Measurements from ENCODE around the gene PLCG2.
"Not testable (repeated sequence)": the region's sequence is repeated elsewhere in the genome, so short reads cannot be mapped to it uniquely, and the experiment has no call there.

PLCG2 gene

DNA sequence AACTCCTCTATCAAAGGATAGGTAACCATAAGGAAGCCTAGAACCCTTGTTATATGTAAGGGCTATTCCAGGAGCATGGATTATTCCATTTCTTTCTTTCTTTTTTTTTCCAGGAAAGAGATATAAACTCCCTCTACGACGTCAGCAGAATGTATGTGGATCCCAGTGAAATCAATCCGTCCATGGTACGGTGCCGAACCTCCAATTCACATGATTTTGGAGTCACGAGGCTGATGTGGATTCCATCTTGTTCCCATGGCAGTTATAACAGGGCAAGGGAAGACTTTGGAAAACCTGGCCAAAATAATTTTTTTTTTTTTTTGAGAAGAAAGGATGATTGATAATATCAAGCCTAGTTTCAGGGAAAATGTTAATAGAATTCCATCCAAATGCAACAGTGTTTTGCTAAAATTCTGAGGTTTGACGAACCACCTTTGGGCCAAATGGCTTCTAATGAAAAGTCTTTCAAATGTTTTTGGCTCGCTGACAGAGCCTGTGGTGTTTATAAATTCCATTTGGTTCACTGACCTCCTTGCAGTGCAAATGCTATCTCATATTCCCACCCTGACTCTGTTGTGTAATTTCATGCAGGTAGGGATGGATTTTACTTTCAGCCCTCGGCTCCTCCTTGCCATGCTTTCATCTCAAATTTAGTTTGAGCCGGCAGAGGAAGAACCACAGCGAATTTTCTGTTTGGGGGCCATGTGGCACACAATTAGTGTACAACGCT lies 142.2 kb downstream of the PLCG2 start:
- no peak for DNase-seq

DNA sequence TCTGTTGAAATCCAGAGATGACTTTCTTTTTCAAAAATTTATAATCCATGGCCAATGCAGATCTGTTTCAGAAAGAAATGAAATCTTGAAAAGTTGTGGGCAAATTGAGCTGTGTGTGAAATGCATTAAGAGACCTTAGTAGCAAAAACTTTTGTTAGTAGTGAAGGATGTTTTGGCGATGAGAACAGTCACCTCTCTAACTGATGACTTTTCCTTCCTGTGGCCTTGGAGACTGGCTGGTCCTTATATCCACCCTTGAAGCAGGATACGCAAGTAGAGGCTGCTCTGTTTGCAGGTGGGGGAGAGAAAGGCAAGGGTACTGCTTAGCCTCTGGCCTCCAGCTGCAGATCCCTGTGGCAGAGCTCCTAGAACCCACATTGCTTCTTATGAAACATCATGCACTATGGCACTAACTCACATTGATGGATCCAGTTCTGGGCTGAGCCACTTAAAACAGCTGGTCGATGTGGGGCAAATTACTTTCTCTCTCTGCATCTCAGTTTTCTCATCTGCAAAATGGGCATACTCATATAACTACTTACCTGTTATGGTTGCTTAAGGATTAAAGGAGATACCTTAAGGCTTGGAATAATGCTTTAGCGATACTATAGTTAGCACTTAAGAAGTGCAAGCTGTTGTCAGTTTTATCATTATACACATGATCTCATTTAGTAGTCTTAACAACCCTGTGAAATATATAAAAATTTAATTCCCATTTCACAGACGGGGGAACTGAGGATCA lies 142.9 kb downstream of the PLCG2 start:
- no peak for DNase-seq

DNA sequence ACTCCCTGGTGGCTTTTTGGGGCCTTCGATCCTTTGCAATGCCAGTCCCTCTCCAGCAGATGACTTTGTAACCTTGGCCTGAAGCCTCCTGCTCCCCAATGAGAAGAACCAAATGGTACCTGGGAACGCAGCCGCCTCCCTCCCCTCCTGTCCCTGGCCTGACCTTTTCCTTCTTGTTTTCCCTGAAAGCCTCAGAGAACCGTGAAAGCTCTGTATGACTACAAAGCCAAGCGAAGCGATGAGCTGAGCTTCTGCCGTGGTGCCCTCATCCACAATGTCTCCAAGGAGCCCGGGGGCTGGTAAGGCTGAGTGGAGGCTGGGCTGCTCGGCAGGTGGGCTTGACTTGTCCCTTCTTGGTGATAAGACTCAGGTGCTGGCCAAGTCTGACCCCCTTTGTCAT lies 144.2 kb downstream of the PLCG2 start:
- no peak for DNase-seq

DNA sequence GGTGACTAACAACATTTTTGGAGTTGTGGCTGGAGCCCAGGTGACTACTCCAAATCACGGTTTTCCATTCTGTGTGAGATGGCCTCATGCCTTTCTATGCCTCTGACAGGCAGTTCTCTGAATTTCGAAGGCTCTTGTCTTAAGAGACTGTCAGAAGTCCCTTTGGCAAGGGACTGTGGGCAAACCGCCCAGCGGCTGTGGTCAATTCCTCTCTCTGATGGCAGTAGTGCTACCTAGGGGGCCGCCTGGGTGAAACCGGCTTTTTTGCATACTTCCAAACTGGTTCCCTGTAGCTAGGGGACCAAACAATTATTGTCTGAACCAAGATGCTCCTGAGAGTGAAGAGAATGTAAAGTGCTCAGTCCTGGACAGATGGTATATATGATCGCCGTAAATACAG lies 145.9 kb downstream of the PLCG2 start:
- DNase-seq = no peak

DNA sequence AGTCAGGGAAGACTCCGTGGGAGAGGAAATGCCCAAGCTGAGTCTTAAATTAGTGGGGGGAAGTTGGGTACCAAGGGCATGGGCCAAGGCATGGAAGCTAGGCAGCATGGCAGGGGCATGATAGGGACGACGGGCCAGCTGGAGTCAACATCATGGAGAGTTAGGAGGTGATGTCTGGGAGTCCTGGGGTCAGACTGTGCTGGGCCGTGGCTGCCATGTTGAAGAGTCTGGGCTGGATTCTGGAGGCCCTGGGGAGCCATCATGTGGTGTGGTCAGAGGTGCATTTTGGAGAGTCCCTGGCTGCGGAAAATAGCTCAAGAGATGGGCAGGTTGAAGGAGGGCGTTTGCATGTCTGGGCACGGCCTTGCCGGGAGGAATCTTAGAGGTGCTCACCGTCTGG lies 146.9 kb downstream of the PLCG2 start:
- no peak for DNase-seq

DNA sequence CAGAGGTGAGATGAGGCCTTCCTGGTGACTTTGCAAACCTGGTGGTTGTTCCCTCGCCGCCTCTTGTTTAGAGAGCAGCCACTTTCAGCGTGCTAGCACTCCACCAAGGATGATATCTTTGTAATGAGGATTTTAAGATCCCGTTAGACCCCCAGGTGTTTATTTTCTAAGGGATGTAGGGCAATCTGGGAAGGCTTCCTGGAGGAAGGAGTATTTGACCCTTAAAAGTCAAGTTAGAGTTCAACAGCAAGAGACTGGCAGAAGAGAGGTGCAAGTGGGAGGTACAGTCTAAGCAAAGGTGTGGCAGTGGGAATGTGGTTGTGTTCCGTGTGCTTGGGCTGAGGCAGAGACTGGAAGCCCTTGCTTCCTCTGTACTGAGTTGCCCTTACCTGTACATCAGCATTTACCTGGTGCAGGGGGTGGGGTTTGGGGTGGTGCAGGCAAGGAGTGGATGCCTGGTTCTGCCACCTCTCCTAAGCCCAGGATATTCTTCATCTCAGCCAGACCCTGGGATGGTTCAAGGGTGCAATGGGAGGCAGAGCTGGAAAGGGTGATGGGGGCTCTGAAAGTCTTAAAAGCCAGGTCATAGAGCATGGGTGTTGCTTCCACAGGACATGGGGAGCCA lies 148.6 kb downstream of the PLCG2 start:
- DNase-seq = no peak

DNA sequence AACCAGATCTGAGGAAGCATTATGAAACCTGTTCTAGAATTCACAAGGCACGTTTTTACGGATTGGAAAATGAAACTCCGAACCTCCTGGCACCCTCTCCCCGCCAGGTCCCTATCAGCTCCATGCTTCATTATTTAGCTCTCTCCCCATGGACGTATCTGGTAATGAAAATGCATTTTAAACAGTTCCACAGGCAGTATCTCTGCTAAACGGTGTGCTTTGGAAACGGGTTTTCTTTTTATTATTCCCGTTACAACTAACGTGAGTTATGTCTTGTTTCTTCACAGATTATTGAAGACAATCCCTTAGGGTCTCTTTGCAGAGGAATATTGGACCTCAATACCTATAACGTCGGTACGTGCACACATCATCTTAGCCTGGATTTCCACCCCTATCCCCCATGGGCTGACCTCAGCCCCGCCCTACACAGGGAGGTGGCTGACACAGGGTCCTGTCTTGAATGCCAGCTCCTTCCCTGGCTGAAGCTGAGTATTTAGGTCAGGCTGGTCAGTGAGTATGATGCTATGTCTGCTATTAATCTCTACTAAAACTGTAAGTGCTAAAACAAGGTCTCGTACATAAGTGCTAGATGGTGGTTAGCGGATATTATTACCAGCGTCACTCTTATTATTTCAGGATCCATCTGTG lies 149.3 kb downstream of the PLCG2 start:
- DNase-seq = no peak

DNA sequence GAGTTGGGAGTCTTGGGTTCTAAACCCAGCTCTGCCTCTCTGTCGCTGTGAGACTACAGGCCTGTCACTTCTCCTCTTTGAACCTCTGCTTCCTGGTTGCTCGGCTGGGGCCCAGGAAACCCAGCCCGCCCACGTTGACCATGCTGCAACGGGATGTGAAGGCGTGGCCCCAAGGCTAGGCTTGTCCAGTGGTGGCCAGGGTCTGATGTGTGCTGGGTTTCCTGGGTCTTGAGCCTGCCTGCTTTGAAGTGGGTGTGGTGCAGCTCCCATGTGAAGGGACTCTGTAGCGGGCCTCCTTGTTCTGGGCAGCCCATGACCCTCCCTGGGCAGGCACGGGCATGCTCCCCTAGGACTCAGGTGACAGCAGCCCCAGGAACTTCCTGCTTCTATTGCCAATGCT lies 149.9 kb downstream of the PLCG2 start:
- DNase-seq = no peak

DNA sequence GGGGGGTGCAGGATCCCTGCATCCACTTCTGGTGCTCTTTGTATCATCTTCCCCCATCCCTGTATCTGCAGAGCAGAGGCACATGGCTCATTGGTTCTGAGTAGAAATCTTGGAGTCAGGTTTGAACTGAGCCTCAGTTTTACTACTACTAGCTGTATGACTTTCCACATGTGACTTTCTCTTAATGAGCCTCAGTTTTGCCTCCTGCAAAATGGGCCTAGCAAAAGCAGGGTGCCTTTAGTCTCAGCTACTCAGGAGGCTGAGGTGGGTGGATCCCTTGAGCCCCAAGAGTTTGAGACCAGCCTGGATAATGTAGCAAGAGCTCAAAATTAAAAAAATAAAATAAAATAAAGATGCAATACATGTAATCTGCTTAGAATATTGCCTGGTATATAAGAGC lies 150.8 kb downstream of the PLCG2 start:
- no peak for DNase-seq

DNA sequence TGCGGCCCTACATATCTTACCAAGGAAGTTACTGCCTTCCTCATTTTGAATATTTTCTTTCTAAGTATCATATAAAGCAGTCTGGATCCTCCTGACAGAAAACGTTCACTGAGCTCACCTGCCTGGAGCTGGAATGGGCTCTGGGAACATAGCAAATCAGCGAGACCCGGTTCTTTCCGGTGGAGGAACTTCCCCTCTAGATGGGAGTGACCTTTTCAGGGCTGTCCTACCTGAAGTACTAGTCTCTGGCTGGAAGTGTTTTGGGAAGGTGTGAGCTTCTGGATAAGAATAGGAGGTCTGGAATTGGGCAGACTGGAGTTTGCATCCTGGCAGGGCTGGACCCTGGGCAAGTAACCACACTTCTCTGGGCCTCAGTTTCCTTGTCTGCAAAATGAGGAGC lies 152.8 kb downstream of the PLCG2 start:
- DNase-seq = no peak

DNA sequence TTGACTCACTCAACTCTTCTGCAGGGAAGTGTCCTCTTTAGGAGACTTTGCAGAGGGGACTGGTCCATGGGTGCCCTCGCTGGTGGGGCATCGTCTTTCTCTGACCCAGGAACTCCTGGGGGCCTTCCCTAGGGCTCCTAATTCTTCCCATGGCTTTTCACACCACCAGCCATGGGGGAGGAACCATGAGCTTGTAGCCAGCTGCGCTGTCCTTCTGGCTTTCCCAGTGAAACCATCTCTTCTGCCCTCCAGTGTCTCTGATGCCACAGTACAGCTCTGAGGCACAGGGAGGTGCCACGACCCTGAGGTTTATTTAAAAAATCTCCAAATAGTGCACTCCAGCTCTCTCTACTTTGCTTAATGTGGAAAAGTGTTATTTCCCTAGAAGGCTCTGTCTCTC lies 153.6 kb downstream of the PLCG2 start:
- DNase-seq = no peak

DNA sequence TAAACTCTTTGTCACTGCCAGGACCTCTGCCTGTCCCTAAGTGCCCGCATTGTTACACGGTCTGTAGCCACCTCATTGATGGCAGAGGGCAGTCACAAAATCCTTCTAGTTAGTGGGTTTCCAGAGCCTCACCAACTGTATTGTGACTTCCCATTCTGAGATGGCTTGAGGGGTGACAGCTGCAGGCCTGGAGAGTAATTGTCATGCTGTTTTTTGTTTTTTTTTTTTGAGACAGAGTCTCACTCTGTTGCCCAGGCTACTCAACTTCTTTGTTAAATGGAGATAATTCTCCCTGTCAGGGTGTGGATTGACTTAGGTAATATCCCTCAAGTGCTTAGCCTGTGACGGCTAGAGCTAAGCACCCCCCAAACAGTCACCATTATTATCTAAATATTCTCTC lies 154.3 kb downstream of the PLCG2 start:
- DNase-seq = no peak

DNA sequence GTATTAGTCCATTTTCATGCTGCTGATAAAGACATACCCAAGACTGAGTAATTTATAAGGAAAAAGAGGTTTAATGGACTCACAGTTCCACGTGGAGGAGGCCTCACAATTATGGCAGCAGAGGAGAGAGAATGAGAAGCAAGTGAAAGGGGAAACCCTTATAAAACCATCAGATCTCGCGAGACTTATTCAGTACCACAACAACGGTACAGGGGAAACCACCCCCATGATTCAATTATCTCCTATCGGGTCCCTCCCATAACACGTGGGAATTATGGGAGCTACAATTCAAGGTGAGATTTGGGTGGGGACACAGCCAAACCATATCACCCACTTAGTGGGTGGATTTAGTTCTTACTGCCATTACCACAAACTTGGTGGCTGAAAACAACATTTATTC lies 155.6 kb downstream of the PLCG2 start:
- not testable (repeated sequence) for DNase-seq

DNA sequence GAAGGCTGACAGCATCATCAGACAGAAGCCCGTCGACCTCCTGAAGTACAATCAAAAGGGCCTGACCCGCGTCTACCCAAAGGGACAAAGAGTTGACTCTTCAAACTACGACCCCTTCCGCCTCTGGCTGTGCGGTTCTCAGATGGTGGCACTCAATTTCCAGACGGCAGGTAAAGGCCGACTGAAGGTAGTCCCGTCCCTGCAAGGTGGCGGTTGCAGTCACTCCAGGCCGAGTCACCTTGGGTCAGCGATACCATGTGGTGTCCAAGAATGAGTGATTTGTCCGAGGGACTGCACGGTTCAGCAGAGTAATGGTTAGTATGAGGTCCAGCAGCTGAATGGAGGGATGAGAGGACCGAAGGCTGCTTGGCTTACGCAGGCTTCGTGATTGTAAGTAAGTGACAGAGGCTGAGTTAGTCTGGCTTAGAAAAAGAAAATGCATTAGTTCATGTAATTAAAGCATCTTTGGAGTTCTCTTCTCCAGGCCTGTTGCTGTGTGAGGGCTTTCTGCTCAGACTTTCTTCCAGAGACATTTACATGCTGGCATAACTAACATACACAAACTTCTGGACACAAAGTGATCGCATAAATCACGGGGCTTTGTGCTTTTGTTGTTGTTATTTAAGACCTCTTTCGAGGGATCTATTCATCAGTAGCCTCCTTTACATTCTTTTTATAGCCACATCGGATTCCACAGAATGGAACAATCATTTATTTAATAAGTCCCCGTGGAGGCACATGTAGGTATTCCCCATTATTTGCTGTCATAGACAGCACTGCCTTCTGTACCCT lies 157.3 kb downstream of the PLCG2 start:
- DNase-seq = no peak

DNA sequence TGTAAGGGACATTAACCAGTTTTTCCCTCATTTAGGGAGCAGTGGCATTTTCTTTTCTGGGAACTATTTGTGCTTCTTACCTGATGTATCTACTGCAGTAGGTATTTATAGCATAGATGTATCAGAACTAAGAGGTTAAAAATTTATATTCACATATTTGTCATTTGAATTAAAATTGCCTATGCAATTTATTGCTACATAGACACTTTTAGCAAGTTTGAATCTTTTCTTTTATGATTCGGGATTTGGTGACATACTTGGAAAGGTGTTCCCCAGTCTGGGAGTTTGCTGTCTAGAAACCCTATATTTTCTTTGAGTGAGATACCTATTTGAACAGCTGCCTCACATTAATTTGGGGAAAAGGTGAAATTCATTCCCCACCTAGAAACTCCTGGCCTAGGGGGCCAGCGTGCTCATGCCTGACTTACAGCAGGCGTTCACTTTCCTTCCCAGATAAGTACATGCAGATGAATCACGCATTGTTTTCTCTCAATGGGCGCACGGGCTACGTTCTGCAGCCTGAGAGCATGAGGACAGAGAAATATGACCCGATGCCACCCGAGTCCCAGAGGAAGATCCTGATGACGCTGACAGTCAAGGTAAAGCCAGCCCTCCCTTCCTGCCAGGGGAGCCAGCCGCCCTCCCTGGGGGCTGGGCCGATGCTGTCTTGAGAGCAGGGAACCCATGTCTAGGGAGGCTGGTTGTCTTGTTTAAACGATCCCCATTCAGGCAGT lies 158.4 kb downstream of the PLCG2 start:
- DNase-seq = peak; percentile 4

DNA sequence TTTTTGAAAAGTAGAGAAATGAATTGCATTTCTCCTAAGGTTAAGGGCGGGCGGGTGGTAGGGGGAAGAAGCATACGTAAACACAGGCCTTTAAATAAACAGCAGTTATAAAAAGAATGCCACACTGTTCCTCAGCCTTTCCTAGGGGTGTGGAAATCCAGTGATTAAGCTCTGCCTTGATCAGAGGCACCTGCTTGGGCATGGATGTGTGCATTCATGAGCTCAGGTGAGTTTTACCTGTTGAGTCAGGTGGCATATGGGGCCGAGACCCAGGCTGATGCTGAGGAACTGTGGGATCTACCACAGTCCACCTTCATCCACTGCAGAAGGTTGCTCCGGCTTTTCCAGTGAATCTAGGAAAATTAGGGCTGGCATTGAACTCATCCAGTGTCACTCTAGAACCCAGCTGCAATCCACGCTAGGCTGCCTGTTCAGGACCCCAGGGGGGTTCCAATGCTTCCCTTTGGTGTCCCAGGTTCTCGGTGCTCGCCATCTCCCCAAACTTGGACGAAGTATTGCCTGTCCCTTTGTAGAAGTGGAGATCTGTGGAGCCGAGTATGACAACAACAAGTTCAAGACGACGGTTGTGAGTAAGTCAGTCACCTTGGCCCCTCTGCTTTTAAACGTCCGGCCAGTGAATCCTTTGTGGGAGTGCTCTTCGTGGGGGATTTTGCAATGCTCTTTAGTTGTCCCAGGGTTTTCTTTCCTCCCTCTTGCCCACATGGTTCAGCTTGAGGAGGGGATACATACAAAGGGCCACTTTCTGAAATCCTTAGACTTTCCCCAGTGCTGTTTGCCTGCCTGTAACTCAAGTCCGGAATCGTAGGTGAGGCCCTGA lies 159.5 kb downstream of the PLCG2 start:
- no peak for DNase-seq

DNA sequence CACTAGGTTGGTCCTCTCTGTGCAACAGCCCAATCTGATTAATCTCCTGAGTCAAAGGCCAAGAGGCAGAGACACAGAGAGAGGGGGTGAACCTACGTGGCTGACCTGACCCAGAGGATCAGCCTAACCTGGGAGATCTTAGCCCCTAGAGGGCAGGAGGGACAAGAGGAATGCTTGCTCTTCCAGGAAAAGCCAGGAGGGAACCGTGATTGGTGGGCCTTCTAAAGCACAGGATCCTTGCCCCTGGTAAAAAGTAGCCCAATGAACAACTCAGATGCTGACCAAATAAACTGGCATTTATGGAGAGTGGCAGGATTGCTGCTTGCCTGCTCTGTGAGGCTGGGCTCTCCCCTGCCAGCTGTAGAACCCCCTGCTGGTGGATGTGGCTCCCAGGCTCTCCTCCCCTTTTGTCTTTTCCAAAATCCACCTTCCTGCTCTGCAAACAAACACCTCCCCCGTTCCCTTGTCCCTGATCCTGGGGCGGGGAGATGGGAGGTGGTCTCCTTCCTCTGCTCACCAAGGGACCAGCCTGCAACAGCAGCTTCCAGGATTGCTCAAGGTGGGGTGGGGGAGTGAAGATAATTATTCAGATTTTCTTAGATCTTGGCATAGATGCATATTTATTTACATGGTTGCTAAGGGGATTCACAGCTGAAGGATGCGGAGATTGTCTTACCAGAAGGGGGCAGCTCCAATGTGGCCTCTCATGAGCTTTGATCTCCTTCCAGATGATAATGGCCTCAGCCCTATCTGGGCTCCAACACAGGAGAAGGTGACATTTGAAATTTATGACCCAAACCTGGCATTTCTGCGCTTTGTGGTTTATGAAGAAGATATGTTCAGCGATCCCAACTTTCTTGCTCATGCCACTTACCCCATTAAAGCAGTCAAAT lies 160.3 kb downstream of the PLCG2 start:
- no peak for DNase-seq

DNA sequence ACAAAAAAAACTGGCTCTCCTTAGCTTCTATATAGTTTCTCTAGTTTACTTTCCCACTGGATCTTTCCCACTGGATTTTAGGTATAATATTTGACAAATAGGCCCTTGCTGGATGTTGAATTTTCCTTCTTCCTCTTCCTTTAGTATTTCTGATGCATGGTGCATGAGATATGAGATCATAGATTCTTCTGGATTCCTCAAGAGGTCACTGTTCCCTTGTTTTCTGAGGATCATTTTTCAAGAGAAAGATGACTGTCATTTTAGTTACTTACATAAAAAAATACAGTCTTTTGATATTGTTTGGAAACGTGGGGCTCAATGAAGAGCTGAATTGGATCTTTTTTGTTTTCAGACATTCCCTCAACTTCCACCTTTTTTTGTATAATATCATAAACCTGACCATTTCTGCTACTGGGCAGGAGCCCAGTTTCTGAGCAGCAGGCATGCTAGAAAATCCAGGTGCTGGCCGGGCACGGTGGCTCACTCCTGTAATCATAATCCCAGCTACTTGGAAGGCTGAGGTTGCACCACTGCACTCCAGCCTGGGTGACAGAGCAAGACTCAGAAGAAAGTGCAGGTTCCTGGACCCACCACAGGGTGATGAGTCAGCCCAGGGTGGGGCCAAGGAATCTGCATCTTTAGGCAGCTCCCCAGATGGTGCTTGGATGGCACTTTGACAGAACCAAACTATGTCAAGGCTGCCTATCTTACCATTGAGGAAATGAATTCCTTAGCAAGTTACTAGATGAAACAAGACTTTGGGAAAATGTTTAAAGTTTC lies 161.9 kb downstream of the PLCG2 start:
- peak; percentile 10 for DNase-seq

DNA sequence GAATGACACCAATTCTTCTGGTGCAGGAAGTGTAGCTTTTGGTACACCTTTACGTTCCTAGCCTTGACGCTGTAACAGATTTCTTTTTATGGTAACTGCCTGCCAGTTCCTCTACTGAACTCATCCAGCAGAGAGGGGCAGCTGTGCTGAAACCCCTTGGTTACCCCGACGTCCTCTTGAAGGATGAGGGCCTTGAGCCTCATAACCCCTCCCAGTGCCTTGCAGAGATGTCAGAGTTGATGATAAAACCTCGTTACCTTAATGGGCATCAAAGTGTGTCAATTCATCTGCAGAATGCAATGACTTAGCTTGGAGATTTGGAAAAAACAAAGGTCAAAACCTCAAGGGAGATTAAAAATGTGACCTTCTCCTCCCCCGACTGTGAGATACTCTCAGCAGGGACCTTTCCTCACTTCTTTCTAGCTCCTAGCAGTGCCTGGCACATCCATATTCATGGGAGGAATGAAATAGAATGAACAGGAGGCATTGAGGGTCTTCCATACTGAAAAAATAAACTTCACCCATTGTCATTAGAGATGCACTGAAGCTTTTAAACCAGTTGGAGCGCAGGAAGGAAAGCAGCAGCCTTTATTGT lies 163.0 kb downstream of the PLCG2 start:
- no peak for DNase-seq

Measured in NCI-H748 treated with DMSO at 0.1 percent for 48 hours (cell line).